Fibroblast of peridontal ligament (primary cell): ENCODE measurements around the gene PBX2.
"Not testable (repeated sequence)": the region's sequence is repeated elsewhere in the genome, so short reads cannot be mapped to it uniquely, and the experiment has no call there.

Experiments
- DNase-seq: peaks from one replicate; pipeline ENCODE4 v3.0.0-alpha.2; 2010; ENCODE audit errors: extremely low read depth

Gene PBX2

GRCh38 chr6:32202186-32202585 lies 12.2 kb upstream of the PBX2 start:
- no peak for DNase-seq

GRCh38 chr6:32200711-32201475 lies 10.9 kb upstream of the PBX2 start:
- no peak for DNase-seq

GRCh38 chr6:32198866-32199265 lies 8.9 kb upstream of the PBX2 start:
- DNase-seq: no peak

GRCh38 chr6:32198345-32198696 lies 8.3 kb upstream of the PBX2 start:
- no peak for DNase-seq

GRCh38 chr6:32196682-32197616 lies 6.9 kb upstream of the PBX2 start:
- peak; percentile 14 for DNase-seq

GRCh38 chr6:32195902-32196681 lies 6.1 kb upstream of the PBX2 start:
- DNase-seq: peak; percentile 74

- DNase-seq: peak; percentile 99
Measured at GRCh38 chr6:32195652-32195901, 5.6 kb upstream of the PBX2 start.

- peak; percentile 75 for DNase-seq
Measured at GRCh38 chr6:32194825-32195651, 5.0 kb upstream of the PBX2 start.

- no peak for DNase-seq
Measured at GRCh38 chr6:32194388-32194787, 4.4 kb upstream of the PBX2 start.

- not testable (repeated sequence) for DNase-seq
Measured at GRCh38 chr6:32193096-32193495, 3.1 kb upstream of the PBX2 start.

- no peak for DNase-seq
Measured at GRCh38 chr6:32192608-32193039, 2.6 kb upstream of the PBX2 start, which contains the start of gene GPSM3. GPSM3 (minus strand) TSS chr6:32192643; CDS start chr6:32192513, 130 bp downstream.

- DNase-seq: no peak
Measured at GRCh38 chr6:32191696-32192607, 1.9 kb upstream of the PBX2 start.

GRCh38 chr6:32190911-32191677 lies 1.1 kb upstream of the PBX2 start:
- no peak for DNase-seq

GRCh38 chr6:32189742-32190053 lies 304 bp downstream of the PBX2 start:
- no peak for DNase-seq

- DNase-seq: no peak
Measured at GRCh38 chr6:32189069-32189741, 797 bp downstream of the PBX2 start.

- peak; percentile 16 for DNase-seq
Measured at GRCh38 chr6:32188381-32189068, 1.5 kb downstream of the PBX2 start.

- not testable (repeated sequence) for DNase-seq
Measured at GRCh38 chr6:32187725-32188380, 2.1 kb downstream of the PBX2 start.
